CD4-positive, alpha-beta T cell treated with Interleukin-12 subunit alpha and Interleukin-12 subunit beta, for 1 hour (primary cell): ENCODE data around the gene SRD5A1.
"Not testable (repeated sequence)": the region's sequence is repeated elsewhere in the genome, so short reads cannot be mapped to it uniquely, and the experiment has no call there.

Experiments
- DNase-seq: peaks from one replicate; pipeline ENCODE4 v3.0.0-alpha.2; 2020

SRD5A1 gene

DNA sequence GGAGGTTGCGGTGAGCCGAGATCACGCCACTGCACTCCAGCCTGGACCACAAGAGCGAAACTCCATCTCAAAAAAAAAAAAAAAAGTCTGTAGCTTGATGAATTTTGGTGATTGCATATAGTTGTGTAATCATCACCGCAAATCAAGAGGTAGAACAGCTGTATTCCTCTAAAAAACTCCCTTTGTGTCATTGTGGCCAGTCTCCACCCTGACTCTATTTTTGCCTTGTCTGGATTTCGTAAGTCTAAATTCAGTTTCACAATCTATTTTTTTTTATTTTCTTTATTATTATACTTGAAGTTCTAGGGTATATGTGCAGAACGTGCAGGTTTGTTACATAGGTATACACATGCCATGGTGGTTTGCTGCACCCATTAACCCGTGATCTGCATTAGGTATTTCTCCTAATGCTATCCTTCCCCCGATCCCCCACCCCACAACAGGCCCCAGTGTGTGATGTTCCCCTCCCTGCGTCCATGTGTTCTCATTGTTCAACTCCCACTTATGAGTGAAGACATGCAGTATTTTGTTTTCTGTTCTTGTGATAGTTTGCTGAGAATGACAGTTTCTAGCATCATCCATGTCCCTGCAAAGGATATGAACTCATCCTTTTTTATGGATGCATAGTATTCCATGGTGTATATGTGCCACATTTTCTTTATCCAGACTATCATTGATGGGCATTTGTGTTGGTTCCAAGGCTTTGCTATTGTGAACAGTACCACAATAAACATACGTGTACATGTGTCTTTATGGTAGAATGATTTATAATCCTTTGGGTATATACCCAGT, 12.5 kb downstream of the SRD5A1 start:
- not testable (repeated sequence) for DNase-seq

DNA sequence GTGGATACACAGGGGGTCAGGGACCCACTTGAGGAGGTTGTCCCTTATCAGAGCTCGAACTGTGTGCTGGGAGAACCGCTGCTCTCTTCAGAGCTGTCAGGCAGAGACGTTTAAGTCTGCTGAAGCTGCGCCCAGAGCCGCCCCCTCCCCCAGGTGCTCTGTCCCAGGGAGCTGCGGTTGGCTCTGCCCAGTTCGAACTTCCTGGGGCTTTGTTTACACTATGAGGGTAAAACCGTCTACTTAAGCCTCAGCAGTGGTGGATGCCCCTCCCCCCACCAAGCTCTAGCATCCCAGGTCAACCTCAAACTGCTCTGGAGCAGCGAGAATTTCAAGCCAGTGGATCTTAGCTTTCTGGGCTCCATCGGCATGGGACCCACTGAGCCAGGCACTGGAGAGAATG, 15.9 kb downstream of the SRD5A1 start:
- no peak for DNase-seq

DNA sequence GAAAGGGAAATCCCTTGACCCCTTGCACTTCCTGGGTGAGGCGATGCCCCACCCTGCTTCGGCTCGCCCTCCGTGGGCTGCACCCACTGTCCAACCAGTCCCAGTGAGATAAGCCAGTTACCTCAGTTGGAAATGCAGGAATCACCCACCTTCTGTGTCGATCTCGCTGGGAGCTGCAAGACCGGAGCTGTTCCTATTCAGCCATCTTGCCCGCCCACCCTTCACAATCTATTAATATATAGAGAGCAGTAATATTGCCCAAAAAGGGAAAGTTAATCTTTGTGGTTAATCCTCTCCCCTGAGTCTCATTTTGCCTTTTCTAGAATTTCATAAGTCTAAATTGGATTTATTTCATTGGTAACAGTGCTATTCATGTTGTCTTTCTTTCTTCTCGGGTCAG, 16.4 kb downstream of the SRD5A1 start:
- DNase-seq: no peak

DNA sequence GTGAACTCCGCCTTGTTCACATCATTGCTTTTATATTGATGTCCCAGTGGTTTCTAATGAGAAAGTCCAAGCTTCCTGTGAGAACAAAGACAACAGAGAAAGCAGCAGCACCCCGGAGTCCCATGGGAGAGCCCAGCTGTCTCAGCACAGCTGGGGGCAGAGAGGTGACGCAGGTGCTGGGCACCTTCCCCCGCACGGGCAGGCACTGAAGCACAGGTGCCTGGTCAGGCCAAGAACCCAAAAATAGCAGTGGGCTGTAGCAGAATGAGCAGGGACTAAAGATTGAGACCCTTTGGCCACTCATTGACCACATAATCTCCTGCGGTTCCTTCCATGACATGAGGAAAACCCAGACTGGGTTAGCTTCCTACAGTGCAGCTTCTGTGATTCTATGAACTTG, 18.8 kb downstream of the SRD5A1 start:
- DNase-seq: no peak

DNA sequence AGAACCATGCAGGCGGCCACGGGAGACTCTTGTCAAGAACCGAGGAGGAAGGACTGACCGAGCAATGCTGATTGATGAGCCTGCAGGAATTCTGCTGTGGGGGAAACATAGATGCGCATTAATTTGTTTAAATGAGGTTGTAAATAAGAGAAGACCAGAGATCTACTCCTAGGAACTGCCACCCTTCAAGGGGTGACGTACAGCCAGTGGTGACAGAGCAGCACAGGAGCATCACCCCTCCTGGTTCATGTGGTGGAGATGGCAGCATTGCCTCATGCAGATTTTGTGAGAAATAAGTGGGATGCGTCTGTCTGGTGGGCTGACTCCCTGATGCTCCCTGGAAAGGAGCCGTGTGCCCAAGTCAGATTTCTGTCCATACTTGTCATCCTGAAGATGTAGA, 22.2 kb downstream of the SRD5A1 start:
- no peak for DNase-seq

DNA sequence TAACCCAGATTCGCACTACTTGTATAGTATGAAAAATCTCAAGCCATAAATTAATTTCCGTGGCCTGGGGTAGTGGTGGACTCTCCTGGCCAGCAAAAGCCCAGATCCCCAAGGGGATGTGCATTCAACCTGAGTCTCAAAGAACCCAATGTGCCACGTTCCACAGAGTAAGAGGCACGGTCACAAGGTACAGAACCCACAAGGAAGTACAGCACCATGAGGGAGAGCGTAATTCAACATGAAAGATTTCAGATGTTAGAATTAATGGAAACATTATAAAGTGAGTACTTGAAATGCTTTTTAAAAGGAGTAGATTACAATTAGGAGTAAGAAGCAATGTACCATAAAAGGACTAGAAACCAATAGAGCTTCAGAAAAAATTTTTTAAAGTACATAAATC, 23.4 kb downstream of the SRD5A1 start:
- no peak for DNase-seq

DNA sequence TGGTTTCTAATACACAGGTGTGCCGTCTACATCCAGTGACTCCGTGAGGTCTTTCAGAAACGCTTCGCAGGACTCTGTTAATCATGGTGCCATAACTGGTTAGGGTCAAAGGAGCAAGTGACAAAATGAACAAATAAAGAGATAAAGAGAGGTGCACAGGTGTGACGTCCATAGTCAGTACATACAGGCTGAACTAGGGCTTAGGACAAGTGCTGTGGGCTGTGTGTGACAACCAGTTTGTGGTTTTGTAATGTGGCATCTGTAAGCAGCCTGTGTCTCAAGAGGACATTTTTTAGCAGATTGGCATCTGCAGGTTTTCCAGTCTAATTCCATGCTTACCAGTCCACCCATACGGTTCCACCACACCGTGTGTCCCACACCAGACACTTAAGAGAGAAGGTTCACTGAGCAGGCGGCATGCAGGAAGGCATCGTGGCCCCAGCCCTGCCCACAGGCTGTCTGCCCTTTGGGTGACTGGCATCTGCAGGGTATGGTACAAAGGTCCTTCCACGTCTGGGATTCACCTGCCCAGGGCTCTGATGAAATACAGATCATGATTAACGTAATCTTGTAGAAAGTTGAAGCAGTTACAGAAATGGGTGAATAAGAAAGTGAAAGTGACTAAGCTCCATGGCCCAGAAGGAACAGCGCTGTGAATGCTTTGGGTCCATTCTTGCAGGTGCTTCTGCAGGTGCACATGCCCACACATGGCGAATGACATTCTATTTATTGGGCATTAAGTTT, 26.9 kb downstream of the SRD5A1 start:
- no peak for DNase-seq

DNA sequence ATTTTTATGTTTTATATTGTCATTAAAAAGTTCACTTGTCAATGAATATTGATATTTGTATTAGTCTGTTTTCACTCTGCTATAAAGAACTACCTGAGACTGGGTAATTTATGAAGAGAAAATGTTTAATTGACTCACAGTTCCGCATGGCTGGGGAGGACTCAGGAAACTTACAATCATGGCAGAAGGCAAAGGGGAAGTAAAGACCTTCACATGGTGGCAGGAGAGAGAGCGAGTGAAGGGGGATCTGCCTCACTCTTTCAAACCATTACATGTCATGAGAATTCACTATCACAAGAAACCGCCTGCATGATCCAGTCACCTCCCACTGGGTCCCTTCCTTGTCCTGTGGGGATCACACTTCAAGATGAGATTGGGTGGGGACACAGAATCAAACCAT, 27.4 kb downstream of the SRD5A1 start:
- no peak for DNase-seq

DNA sequence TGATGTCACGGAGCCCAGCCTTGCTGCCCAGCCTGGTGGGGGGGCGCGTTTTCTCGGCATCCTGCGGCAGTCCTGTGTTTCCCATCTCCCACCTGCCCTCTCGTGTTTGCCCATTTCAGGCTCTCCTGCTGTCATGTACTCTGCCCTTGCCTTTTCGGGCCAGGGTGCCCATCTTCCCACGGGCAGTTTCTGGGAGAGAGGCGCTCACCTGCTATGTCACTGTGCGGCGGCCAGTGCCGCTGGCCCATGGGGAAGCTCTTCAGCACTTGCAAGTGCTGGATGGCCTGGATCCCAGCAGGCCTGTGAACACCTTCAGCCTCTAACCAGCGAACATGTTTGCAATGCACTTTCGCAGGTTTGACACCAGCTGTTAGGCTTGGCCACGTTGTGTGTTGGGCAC, 33.5 kb downstream of the SRD5A1 start:
- DNase-seq: no peak

DNA sequence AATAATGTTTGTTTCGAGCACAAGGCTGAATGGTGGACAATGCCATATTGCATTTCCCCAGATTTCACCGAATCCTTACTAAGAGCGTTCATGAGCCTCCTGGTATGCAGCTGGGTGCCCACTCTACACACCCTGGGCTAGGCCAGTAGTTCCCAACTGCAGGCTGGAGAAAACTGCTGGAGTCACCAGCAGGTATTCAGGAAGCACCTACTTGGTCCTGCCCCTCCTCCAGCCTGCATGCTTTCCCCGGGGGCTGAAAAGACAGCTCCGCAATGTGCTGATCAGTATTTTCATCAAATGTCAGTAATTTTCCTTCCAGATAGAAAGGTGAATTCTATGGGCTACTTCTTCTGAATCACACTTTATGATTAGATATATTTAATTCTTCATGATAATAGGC, 34.4 kb downstream of the SRD5A1 start:
- DNase-seq: no peak

DNA sequence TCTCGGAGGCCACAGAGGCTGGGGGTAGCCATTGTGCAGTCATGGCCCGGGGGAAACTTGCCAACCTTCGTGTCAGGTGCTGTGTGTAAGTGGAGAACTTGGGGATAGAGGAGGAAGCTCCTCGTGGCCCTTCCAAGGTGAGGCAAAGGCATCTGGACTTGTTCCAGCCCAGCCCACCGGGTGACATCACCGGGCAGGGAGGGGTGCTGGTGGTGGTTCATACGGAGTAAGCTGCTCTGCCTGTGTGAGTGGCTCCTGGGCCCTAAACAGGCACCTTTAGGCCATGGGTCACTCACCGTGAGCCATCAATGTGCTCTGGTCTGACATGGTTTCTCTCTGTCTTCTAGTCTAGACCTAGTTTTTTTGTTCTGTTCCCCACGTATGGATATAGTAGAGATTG, 35.5 kb downstream of the SRD5A1 start:
- not testable (repeated sequence) for DNase-seq

DNA sequence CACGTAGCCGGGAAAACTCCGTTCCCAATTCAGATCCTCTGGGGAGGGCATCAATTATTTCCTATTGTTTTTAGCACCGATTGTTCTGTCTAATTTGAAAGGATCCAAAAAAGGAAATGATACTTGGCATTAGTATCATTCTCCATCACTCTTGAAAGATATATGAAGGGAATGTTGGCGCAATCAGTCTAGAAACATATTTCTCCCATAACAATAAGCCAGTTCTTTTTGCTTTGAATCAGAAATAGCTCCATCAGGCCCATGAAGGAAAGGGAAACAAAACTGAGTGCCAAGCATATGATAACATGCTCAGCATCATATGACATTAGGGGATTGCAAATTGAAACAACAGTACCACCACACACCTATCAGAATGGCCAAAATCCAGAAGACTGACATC, 39.8 kb downstream of the SRD5A1 start:
- no peak for DNase-seq

DNA sequence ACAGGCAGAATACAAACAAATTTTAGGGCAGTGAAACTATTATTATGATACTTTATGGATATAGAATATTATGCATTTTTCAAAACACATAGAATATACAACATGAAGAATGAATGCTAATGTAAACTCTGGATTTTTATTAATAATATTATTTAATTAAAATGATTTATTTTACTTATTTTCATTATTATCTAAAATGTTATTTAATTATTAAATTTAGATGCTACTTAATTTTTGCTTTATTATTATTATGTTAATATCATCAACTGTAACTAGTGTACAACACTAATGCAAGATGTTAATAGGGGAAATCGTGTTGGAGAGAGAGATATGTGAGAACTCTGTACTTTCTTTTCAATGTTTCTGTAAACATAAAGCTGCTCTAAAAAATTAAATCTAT, 40.7 kb downstream of the SRD5A1 start:
- no peak for DNase-seq

DNA sequence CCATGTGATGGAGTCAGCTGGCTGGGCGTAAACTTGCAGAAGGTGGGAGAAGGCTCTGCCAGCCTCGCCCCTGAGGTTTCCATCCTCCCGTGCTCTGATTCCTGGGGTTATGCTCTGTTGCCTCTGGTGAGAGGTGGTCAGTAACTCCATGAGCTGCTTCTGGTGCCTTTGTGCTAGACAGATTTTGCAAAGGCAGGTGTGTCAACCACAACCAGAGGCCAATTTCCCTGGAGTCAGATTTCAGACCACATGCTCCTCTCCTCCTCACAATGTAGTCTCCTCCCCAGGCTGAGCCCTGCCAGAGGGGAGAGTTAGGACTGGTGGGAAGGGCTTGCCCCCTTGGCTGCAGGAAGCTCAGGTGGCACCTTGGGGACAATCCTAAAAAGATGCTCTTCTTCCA, 41.2 kb downstream of the SRD5A1 start:
- no peak for DNase-seq

DNA sequence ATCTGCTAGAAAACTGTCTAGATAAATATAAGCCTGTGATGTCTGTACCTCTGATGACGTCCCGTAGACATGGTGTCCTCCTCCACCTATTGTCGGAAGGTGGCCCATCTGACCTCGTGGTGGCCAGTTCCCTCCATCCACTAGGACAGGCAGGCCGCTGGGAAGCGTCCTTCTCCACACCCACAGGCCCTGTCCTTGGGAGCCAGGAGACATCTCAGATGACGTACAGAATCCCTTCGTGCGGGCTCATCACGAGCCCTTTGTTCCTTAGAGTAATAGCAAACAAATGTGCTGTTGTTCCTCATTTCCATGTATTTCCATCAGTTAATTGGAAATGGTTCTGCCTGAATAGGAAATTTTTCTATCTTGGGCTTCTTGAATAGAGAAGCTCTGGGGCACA, 41.6 kb downstream of the SRD5A1 start:
- no peak for DNase-seq

DNA sequence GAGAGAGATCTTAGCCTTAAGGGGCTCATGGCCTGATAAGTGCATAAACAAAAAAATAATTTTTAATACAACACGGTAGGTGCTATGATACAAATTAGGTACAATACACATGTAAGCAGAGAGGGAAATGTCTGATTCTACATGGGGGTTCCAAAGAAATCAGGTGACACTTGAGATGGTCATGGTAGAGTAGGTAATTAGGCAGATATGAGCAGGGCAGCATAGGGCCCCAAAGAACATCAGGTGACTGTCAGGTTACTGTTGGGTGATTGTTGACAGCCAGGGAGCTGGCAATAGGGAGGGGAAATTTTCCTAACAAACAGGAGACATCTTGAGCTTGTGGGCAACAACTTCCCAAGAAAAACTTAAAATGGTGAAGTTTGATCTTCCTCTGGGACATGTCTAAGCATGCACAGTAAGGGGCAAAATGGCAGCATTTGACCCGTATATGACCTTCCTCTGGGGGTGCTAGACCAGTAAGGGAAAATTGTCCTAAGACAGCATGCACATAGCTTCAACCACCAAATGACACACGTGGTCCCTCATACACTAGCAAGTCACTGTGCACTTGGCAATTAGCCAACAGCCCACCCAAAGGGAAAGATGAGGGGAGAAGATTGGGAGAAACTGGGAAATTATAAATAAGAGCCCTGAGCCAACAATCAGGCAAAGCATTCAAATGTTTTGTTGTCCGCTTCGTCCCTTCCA, 42.7 kb downstream of the SRD5A1 start:
- no peak for DNase-seq

DNA sequence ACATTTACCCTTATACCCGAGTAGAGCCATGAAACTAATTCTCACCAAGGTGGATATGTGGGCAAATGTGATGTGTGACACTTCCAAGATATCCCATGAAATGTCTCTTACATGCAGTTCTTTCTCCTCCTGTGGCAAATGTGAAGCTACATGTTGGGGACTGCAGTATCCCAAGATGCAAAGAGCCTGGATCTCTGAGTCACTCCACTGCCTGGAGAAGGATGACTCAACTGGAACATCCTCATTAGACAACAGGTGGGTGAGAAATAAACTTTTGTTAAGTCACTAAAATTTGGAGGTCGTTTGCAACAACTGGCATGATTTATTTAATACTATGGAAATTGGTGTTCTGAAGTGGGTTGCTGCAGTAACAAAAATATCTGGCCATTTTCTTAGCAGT, 43.5 kb downstream of the SRD5A1 start:
- no peak for DNase-seq

DNA sequence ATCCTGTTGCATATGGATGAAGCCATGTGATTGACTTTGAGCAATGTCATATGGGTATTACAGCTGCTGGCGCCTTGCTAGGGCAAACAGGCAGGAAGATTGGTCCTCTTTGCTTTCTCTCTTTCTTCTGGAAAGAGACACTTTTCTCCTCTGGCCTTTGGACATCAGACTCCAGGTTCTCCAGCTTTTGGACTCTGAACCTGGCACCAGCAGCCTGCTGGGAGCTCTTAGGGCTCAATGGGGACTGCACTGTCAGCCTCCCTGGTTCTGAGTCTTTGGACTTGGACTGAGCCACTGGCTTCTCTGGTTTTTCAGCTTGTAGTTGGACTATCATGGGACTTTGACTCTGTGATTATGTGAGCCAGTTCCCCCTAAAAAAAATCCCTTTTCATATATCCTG, 45.1 kb downstream of the SRD5A1 start:
- DNase-seq: no peak

DNA sequence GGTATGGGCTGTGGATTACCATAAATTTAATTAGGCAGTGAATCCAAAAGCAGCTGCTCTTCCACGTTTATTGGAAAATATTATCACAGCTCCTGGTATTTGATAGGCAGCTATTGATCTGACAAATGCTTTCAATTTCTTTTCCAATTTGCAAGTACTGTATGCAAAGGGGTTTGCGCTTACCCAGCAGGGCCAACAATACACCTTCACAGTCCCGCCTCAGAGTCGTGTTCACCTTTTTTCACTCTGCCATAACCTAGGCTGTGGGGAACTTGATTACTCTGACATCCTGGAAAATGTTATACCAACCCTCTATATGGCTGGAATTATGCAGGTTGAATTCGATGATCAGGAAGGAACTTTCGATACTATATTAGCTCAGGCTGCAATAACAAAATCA, 47.7 kb downstream of the SRD5A1 start:
- no peak for DNase-seq

DNA sequence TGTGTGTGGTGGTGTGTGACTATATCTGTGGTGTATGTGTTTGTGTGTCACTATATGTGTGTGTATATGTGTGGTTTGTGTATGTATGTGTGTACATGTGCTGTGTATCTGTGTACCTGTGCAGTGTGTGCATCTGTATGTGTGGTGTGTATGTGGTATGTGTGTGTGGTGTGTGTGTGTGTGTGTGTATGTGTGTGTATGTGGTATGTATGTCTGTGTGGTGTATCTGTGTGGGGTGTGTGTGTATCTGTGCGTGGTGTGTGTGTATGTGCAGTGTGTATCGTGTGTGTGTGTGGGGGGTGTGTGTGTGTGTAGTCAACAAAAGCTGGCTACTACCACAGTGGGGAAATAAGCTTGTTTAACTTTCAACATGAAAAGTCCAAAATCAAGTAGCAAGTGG, 48.4 kb downstream of the SRD5A1 start:
- no peak for DNase-seq

DNA sequence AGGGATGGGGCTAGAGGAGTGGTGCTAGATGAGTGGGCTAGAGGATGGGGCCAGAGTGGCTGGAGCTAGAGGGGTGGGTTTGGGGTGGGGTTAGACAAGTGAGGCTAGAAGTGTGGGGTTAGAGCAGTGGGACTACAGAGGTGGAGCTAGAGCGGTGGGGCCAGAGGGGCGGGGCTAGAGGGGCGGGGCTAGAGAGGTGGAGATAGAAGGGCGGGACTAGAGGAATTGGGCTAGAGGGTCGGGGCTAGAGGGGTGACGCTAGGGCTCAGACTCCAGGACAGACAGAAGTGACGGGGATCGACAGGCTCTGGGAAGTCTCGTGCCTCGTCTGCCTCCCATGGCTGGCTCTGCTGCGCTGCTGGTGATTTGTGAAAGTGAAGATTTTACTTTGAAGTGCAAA, 49.0 kb downstream of the SRD5A1 start:
- no peak for DNase-seq

DNA sequence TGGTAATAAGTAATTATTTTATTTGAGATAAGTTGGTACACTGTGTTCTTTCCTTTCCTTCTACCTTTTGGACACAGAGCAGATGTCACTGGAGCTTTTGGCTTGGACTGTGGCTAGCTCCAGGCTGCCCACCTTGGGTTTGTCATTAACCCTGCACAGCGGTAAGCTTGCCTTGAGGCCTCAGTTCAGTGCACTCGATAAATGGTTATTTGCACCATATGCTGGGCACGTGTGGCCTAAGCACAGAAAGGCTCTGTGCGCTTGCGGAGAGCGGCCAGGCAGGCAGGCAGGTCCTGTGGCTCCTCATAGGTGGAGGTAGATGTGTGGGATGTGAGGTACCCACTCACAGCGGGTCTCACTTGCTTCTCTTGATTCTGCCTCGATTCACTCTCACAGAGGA, 50.0 kb downstream of the SRD5A1 start:
- DNase-seq: no peak

DNA sequence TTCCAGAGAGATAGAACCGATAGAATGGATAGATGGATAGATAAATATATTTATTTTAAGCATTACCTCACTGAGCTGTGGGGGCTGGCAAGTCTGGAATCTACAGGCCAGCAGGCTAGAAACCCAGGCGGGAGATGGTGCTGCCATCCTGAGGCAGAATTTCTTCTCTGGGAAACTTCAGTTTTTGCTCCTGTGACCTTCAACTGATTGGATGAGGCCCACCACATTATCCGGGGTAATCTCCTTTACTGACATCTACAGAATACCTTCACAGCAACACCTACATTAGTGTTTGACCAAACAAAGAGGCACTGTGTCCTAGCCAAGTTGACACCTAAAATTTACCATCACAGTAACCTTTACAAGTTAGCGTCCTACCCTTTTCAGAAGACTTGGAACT, 50.8 kb downstream of the SRD5A1 start:
- DNase-seq: no peak

DNA sequence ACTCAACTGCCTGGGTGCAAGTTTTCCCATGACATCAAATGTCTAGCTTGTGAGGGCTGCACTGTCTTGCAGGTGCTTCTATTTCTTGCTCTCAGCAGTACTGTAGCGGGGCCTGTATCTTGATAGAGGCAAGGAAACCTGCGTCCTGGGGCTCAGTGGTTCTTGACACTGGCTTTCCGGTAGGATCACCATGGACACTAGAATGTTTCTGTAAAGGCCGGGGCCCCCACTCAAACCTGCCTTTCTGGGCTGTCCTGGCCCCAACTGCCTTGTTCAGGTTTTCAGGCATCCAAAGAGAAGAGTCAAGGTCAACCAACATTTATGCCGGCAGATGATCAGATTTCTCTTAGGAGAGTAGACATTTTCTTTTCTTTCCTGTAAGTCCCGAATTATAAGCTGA, 53.3 kb downstream of the SRD5A1 start:
- DNase-seq: no peak
